IMR-90 (cell line): ENCODE results near the gene LIMS1. TPM values are rescaled to one million over a fixed set of nuclear protein-coding genes. Genes with fewer than 3 reads are reported as not detected.

Experiments used
- ATAC-seq: fragments of 200-7000 bp; cut with Tn5 transposase; 2 replicates; pipeline ENCODE4 v1.9.1; 2020; ENCODE audit warnings: low read depth, mild to moderate bottlenecking, moderate library complexity
- BruUV-seq: library from RNA; stranded (reverse); fragments of 400-500 nt; replicated peaks from 2 replicates; lab custom pipeline; 2021; lab: Mats Ljungman, UMichigan
- CTCF ChIA-PET: fragments of 300-600 bp; formaldehyde crosslinking; extraction: SDS; loops from one replicate; lab custom pipeline; 2021; ENCODE audit warnings: antibody characterized with exemption; lab: Yijun Ruan, JAX
- POLR2A ChIA-PET: fragments of 300-600 bp; sonication (Branson Sonifier 250); formaldehyde crosslinking; loops from one replicate; lab custom pipeline; 2022; ENCODE audit warnings: antibody characterized with exemption; ENCODE audit not compliant: unreplicated experiment; lab: Charles Lee
- DNase-seq: peaks from one replicate; pipeline ENCODE4 v3.0.0; 2013
- H2AFZ ChIP-seq: replicated peaks from 2 replicates; pipeline ENCODE3; 2013; ENCODE audit warnings: low read length, mild to moderate bottlenecking; ENCODE audit not compliant: poor library complexity
- H2AK5ac ChIP-seq: 2 replicates; pipeline ENCODE4 v1.6.1; 2013; ENCODE audit warnings: low read depth, low read length, inconsistent platforms
- H2AK9ac ChIP-seq: replicated peaks from 2 replicates; pipeline ENCODE3; 2013; ENCODE audit warnings: mild to moderate bottlenecking, low read depth, low read length, moderate library complexity; ENCODE audit not compliant: poor library complexity
- H2BK120ac ChIP-seq: 2 replicates; pipeline ENCODE4 v1.6.1; 2013; ENCODE audit warnings: low read depth, low read length, inconsistent platforms
- H2BK15ac ChIP-seq: 3 replicates; pipeline ENCODE4 v1.6.1; 2013; ENCODE audit warnings: low read depth, low read length, inconsistent platforms
- H2BK20ac ChIP-seq: 2 replicates; pipeline ENCODE4 v1.6.1; 2013; ENCODE audit warnings: low read depth, mild to moderate bottlenecking, inconsistent platforms, low read length, moderate library complexity
- H2BK5ac ChIP-seq: 2 replicates; pipeline ENCODE4 v1.6.1; 2013; ENCODE audit warnings: mild to moderate bottlenecking, low read depth, low read length, inconsistent platforms; ENCODE audit not compliant: poor library complexity, severe bottlenecking
- H3K14ac ChIP-seq: replicated peaks from 2 replicates; pipeline ENCODE4 v1.6.1; 2013; ENCODE audit warnings: low read depth, low read length, inconsistent platforms
- H3K18ac ChIP-seq: 2 replicates; pipeline ENCODE4 v1.6.1; 2013; ENCODE audit warnings: low read depth, low read length, control low read depth
- H3K23ac ChIP-seq: 2 replicates; pipeline ENCODE4 v1.6.1; 2013; ENCODE audit warnings: low read depth, low read length, inconsistent platforms
- H3K27ac ChIP-seq: 2 replicates; pipeline ENCODE4 v1.5.1; 2013; ENCODE audit warnings: mild to moderate bottlenecking, control low read depth, low read length; ENCODE audit not compliant: insufficient read depth
- H3K27me3 ChIP-seq: 2 replicates; pipeline ENCODE4 v1.6.1; 2013; ENCODE audit warnings: low read length; ENCODE audit not compliant: control insufficient read depth, insufficient read depth
- H3K36me3 ChIP-seq: 2 replicates; pipeline ENCODE4 v1.6.1; 2013; ENCODE audit warnings: low read length, mixed read lengths; ENCODE audit not compliant: control insufficient read depth, insufficient read depth
- H3K4ac ChIP-seq: 2 replicates; pipeline ENCODE4 v1.6.1; 2013; ENCODE audit warnings: low read depth, low read length, inconsistent platforms
- H3K4me1 ChIP-seq: 2 replicates; pipeline ENCODE4 v1.6.1; 2013; ENCODE audit warnings: low read length, mixed read lengths; ENCODE audit not compliant: control insufficient read depth, insufficient read depth
- H3K4me2 ChIP-seq: 2 replicates; pipeline ENCODE4 v1.6.1; 2013; ENCODE audit warnings: low read depth, mild to moderate bottlenecking, control low read depth, low read length, moderate library complexity
- H3K4me3 ChIP-seq: 2 replicates; pipeline ENCODE4 v1.5.1; 2013; ENCODE audit warnings: low read depth, mild to moderate bottlenecking, control low read depth, low read length, moderate library complexity; ENCODE audit not compliant: insufficient read depth
- H3K56ac ChIP-seq: 2 replicates; pipeline ENCODE4 v1.6.1; 2013; ENCODE audit warnings: low read length, inconsistent platforms; ENCODE audit not compliant: insufficient read depth; ENCODE audit errors: extremely low read depth
- H3K79me1 ChIP-seq, 2 experiments: 2 replicates each; pipeline ENCODE4 v1.6.1; 2013; ENCODE audit warnings: low read length in 2 of 2, inconsistent platforms in 1 of 2, low read depth in 1 of 2
- H3K9ac ChIP-seq: 2 replicates; pipeline ENCODE4 v1.6.1; 2013; ENCODE audit warnings: low read depth, low read length, control low read depth
- H3K9me1 ChIP-seq: 2 replicates; pipeline ENCODE4 v1.6.1; 2013; ENCODE audit warnings: low read length, inconsistent platforms; ENCODE audit not compliant: insufficient read depth
- H3K9me3 ChIP-seq: 2 replicates; pipeline ENCODE4 v1.6.1; 2013; ENCODE audit warnings: low read length; ENCODE audit not compliant: control insufficient read depth, insufficient read depth
- H4K20me1 ChIP-seq: 2 replicates; pipeline ENCODE4 v1.6.1; 2013; ENCODE audit warnings: low read length, inconsistent platforms; ENCODE audit not compliant: insufficient read depth
- H4K5ac ChIP-seq: 2 replicates; pipeline ENCODE4 v1.6.1; 2013; ENCODE audit warnings: mild to moderate bottlenecking, low read depth, low read length, control low read depth
- H4K8ac ChIP-seq, 2 experiments: 2 replicates each; pipeline ENCODE4 v1.6.1; 2013; ENCODE audit warnings: low read depth in 2 of 2, low read length in 2 of 2, control low read depth in 1 of 2, inconsistent platforms in 1 of 2
- H4K91ac ChIP-seq: 2 replicates; pipeline ENCODE4 v1.6.1; 2013; ENCODE audit warnings: low read depth, low read length, inconsistent platforms; ENCODE audit not compliant: insufficient read depth
- BHLHE40 ChIP-seq: fragments of 150-350 bp; IDR thresholded peaks from 2 replicates; pipeline ENCODE4 v1.6.1; 2016; ENCODE audit warnings: mild to moderate bottlenecking, low read depth, low read length
- CEBPB ChIP-seq: IDR thresholded peaks from 2 replicates; pipeline ENCODE4 v1.6.1; 2012; ENCODE audit warnings: low read depth, low read length, improper control_type of control experiment
- CHD1 ChIP-seq: IDR thresholded peaks from 2 replicates; pipeline ENCODE4 v1.6.1; 2012; ENCODE audit warnings: low read depth, low read length, improper control_type of control experiment
- FOS ChIP-seq: fragments of 150-350 bp; IDR thresholded peaks from 2 replicates; pipeline ENCODE4 v1.6.1; 2016; ENCODE audit warnings: low read depth, low read length
- MAFK ChIP-seq: IDR thresholded peaks from 2 replicates; pipeline ENCODE4 v1.6.1; 2012; ENCODE audit warnings: low read depth, low read length, improper control_type of control experiment
- MAZ ChIP-seq: IDR thresholded peaks from 2 replicates; pipeline ENCODE4 v1.6.1; 2012; ENCODE audit warnings: low read depth, mild to moderate bottlenecking, low read length, improper control_type of control experiment, moderate library complexity, borderline replicate concordance
- MXI1 ChIP-seq: IDR thresholded peaks from 2 replicates; pipeline ENCODE4 v1.6.1; 2012; ENCODE audit warnings: low read depth, mild to moderate bottlenecking, low read length, moderate library complexity, borderline replicate concordance
- NFE2L2 ChIP-seq: fragments of 150-350 bp; IDR thresholded peaks from 2 replicates; pipeline ENCODE4 v1.6.1; 2016; ENCODE audit warnings: low read depth, mild to moderate bottlenecking, low read length
- POLR2A ChIP-seq: IDR thresholded peaks from 2 replicates; pipeline ENCODE4 v1.6.1; 2012; ENCODE audit warnings: mild to moderate bottlenecking, low read depth, low read length
- RAD21 ChIP-seq: IDR thresholded peaks from 2 replicates; pipeline ENCODE4 v1.6.1; 2012; ENCODE audit warnings: low read length, improper control_type of control experiment
- RCOR1 ChIP-seq: IDR thresholded peaks from 2 replicates; pipeline ENCODE4 v1.6.1; 2012; ENCODE audit warnings: mild to moderate bottlenecking, low read length, improper control_type of control experiment; ENCODE audit not compliant: insufficient replicate concordance
- RFX5 ChIP-seq: IDR thresholded peaks from 2 replicates; pipeline ENCODE4 v1.8.0; 2012; ENCODE audit warnings: low read depth, mild to moderate bottlenecking, low read length, moderate library complexity
- SMC3 ChIP-seq: fragments of 150-350 bp; IDR thresholded peaks from 2 replicates; pipeline ENCODE4 v1.6.1; 2016; ENCODE audit warnings: low read depth, mild to moderate bottlenecking, antibody characterized with exemption, low read length, moderate library complexity
- WGBS, 2 experiments: methylation state at CpG; one replicate each; pipeline versions ENCODE4 v1.1.5 to v1.1.7; 2013; ENCODE audit warnings: missing lambda C conversion rate in 2 of 2; ENCODE audit not compliant: insufficient read length in 1 of 2; ENCODE audit errors: extremely low coverage in 2 of 2; 5-methylcytosine and 5-hydroxymethylcytosine counted together
- dilution Hi-C: fragments of 300-500 bp; cut with HindIII; formaldehyde crosslinking; loops from one replicate; pipeline ENCODE4 v1.14.3; 2018; ENCODE audit warnings: low sequenced_read_pairs; ENCODE audit not compliant: unreplicated experiment
- in situ Hi-C: fragments of 300-500 bp; cut with MboI; formaldehyde crosslinking; loops from 3 replicates; pipeline ENCODE4 v1.14.3; 2019; ENCODE audit warnings: low sequenced_read_pairs, inconsistent platforms, mixed read lengths
- intact Hi-C: fragments of 100-400 bp; cut with micrococcal nuclease; formaldehyde crosslinking; loops from 2 replicates; pipeline ENCODE4 v1.10.0; 2022
- polyA plus RNA-seq, 3 experiments: library from polyadenylated mRNA; depleted of rRNA; stranded (reverse); fragments of >200 nt; gene quantifications; 2 replicates each; pipeline ENCODE4 v1.2.3, GENCODE V29; 2012; ENCODE audit warnings: low replicate concordance in 1 of 3
- total RNA-seq: library from RNA; depleted of rRNA; stranded (reverse); fragments of >200 nt; gene quantifications from 2 replicates; pipeline ENCODE4 v1.2.3, GENCODE V29; 2012
- TF ChIP-seq, protein P1 (sequence below): fragments of 150-350 bp; IDR thresholded peaks from 2 replicates; pipeline ENCODE4 v1.6.1; 2016; ENCODE audit warnings: low read depth, mild to moderate bottlenecking, low read length, moderate library complexity, borderline replicate concordance
- TF ChIP-seq, protein P2 (sequence below): conservative IDR thresholded peaks from 2 replicates; pipeline ENCODE4 v1.5.1; 2012; ENCODE audit warnings: mild to moderate bottlenecking, low read depth, low read length, improper control_type of control experiment
- TF ChIP-seq, protein P3 (sequence below): fragments of 150-350 bp; IDR thresholded peaks from 2 replicates; pipeline ENCODE4 v1.6.1; 2017; ENCODE audit warnings: mild to moderate bottlenecking, antibody characterized with exemption, low read length, low read depth

The LIMS1 gene
- total and polyA plus RNA-seq, 2 of the 4 experiments (the other 2 are of a cell fraction), result 59.1 to 131 TPM

- Histone ChIP-seq H4K91ac (peak overlapping the region; percentile 88), H3K9me1 (peaks cover 24% of the 10 kb centered on the region), H2BK20ac (peak overlapping the region; percentile 74), H3K36me3 (no peaks in the 10 kb centered on the region), H3K4me1 (peaks cover 25% of the 10 kb centered on the region), H3K4me2 (peak overlapping the region; percentile 1; the same call in 1 of the 2 replicates), H3K9me3 (no peaks in the 10 kb centered on the region), H4K5ac (peak overlapping the region; percentile 19; the same call in 1 of the 2 replicates), H2AFZ (peak overlapping the region; percentile 57), H3K14ac (peak overlapping the region; percentile 93), H3K23ac (peak overlapping the region; percentile 96), H2BK120ac (peak overlapping the region; percentile 85), H3K56ac (peak overlapping the region; percentile 13; the same call in 1 of the 2 replicates), H3K79me1 (peaks cover 13 to 62% of the 10 kb centered on the region in 2 experiments), H3K9ac (no peak overlapping the region), H4K8ac (peak overlapping the region in 1 of 2 experiments; percentile 77; a peak in 1 of 4 replicates), H2AK5ac (peak overlapping the region; percentile 98), H3K18ac (peak overlapping the region; percentile 14; the same call in 1 of the 2 replicates), H2BK5ac (peak overlapping the region; percentile 81), H4K20me1 (peaks cover 17% of the 10 kb centered on the region), H3K27ac (peak overlapping the region; percentile 67), H3K27me3 (no peaks in the 10 kb centered on the region), H3K4me3 (no peak overlapping the region), H2AK9ac (peak overlapping the region; percentile 69), H3K4ac (peak overlapping the region; percentile 97), H2BK15ac (peak overlapping the region; percentile 75; the same call in 2 of the 3 replicates)
- DNase-seq (peak; percentile 48), ATAC-seq (peak; percentile 13)
- ChIA-PET POLR2A (no interaction called here), CTCF (no interaction called here)
- dilution Hi-C loops (no loop called here), in situ Hi-C loops (loop anchor here (5.0 kb wide), 1 partner anchor 227 kb away; no protein-coding TSS in a partner anchor), intact Hi-C loops (loop anchor here (5.0 kb wide), 1 partner anchor 642 kb away; no protein-coding TSS in a partner anchor)
- BruUV-seq, result no TSS peak
- WGBS, 2 experiments, result 0% methylated on average over 1 of the region's 6 CpGs; no CpG with 5 or more reads in 1 of the 2 experiments
- TF ChIP-seq, protein P1, sequence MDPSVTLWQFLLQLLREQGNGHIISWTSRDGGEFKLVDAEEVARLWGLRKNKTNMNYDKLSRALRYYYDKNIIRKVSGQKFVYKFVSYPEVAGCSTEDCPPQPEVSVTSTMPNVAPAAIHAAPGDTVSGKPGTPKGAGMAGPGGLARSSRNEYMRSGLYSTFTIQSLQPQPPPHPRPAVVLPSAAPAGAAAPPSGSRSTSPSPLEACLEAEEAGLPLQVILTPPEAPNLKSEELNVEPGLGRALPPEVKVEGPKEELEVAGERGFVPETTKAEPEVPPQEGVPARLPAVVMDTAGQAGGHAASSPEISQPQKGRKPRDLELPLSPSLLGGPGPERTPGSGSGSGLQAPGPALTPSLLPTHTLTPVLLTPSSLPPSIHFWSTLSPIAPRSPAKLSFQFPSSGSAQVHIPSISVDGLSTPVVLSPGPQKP, result no peak
- TF ChIP-seq NFE2L2 (no peak), MAZ (no peak), RCOR1 (no peak), CEBPB (no peak), MXI1 (no peak), SMC3 (no peak), POLR2A (no peak), RFX5 (no peak), BHLHE40 (no peak), CHD1 (no peak), MAFK (no peak), RAD21 (no peak), FOS (no peak)
- TF ChIP-seq, protein P2, sequence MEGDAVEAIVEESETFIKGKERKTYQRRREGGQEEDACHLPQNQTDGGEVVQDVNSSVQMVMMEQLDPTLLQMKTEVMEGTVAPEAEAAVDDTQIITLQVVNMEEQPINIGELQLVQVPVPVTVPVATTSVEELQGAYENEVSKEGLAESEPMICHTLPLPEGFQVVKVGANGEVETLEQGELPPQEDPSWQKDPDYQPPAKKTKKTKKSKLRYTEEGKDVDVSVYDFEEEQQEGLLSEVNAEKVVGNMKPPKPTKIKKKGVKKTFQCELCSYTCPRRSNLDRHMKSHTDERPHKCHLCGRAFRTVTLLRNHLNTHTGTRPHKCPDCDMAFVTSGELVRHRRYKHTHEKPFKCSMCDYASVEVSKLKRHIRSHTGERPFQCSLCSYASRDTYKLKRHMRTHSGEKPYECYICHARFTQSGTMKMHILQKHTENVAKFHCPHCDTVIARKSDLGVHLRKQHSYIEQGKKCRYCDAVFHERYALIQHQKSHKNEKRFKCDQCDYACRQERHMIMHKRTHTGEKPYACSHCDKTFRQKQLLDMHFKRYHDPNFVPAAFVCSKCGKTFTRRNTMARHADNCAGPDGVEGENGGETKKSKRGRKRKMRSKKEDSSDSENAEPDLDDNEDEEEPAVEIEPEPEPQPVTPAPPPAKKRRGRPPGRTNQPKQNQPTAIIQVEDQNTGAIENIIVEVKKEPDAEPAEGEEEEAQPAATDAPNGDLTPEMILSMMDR, result no peak
- TF ChIP-seq, protein P3, sequence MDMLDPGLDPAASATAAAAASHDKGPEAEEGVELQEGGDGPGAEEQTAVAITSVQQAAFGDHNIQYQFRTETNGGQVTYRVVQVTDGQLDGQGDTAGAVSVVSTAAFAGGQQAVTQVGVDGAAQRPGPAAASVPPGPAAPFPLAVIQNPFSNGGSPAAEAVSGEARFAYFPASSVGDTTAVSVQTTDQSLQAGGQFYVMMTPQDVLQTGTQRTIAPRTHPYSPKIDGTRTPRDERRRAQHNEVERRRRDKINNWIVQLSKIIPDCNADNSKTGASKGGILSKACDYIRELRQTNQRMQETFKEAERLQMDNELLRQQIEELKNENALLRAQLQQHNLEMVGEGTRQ, result no peak
These were observed 45.4 kb downstream of the LIMS1 start for GRCh38 chr2:108579623-108580022.
